Measurements from ENCODE around the gene CDKAL1.

DNA sequence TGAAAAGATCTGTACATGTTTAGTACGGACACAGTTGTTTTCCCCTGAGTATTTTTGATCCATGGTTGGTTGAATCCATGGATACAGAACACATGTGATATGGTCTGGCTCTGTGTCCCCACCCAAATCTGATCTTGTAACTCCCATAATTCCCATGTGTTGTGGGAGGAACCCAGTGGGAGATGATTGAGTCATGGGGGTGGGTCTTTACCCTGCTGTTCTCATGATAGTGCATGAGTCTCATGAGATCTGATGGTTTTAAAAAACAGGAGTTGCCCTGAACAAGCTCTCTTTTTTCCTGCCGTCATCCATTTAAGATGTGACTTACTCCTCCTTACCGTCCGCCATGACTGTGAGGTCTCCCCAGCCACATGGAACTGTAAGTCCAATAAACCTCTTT is 139.2 kb downstream of the CDKAL1 start:
- TF ChIP-seq, protein P1, sequence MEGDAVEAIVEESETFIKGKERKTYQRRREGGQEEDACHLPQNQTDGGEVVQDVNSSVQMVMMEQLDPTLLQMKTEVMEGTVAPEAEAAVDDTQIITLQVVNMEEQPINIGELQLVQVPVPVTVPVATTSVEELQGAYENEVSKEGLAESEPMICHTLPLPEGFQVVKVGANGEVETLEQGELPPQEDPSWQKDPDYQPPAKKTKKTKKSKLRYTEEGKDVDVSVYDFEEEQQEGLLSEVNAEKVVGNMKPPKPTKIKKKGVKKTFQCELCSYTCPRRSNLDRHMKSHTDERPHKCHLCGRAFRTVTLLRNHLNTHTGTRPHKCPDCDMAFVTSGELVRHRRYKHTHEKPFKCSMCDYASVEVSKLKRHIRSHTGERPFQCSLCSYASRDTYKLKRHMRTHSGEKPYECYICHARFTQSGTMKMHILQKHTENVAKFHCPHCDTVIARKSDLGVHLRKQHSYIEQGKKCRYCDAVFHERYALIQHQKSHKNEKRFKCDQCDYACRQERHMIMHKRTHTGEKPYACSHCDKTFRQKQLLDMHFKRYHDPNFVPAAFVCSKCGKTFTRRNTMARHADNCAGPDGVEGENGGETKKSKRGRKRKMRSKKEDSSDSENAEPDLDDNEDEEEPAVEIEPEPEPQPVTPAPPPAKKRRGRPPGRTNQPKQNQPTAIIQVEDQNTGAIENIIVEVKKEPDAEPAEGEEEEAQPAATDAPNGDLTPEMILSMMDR (conservative IDR thresholded peaks at IDR 0.05; ENCODE audit: low read length), result no peak
- TF ChIP-seq EZH2phosphoT487 (IDR thresholded peaks at IDR 0.05; ENCODE audit: borderline replicate concordance), result no peak
